Measurements from ENCODE around the gene UTS2. TPM values are rescaled to one million over a fixed set of nuclear protein-coding genes. Genes with fewer than 3 reads are reported as not detected.

Gene UTS2
- total and polyA plus RNA-seq, 4 donors, result 0.28 TPM; not detected in 3

- peaks cover 7 to 69% (median 52%) of the 10 kb centered on the region in 4 donors for H3K36me3 ChIP-seq (ENCODE audit: control insufficient read depth in 4 of 4, insufficient read depth in 3 of 4, low read depth in 1 of 4, low read length in 3 of 4)
These were observed 10.3 kb downstream of the UTS2 start for GRCh38 chr1:7842517-7842916.

GRCh38 chr1:7839526-7839925, 13.3 kb downstream of the UTS2 start:
- 92% methylated on average over 3 of the region's 3 CpGs for WGBS

More at GRCh38 chr1:7842517-7842916, 10.3 kb downstream of the UTS2 start:
- no peaks in the 10 kb centered on the region for H3K27me3 ChIP-seq (ENCODE audit: control insufficient read depth in 4 of 4, insufficient read depth in 4 of 4, low read length in 3 of 4)
- no peak overlapping the region for H3K4me3 ChIP-seq (ENCODE audit: low read depth in 1 of 3, low read length in 3 of 3)
- H3K27ac ChIP-seq (ENCODE audit: low read depth in 1 of 2, low read length in 2 of 2), result no peak overlapping the region
- no peak for DNase-seq (ENCODE audit: low spot score)
- TF ChIP-seq YY1 (IDR thresholded peaks at IDR 0.05), result no peak
- H3K9ac ChIP-seq (ENCODE audit: low read depth in 1 of 2, low read length in 2 of 2), result no peak overlapping the region
- no peaks in the 10 kb centered on the region for H3K9me3 ChIP-seq (ENCODE audit: control insufficient read depth in 4 of 4, low read length in 3 of 4)
- 94% methylated on average over 4 of the region's 4 CpGs for WGBS
- H3K4me1 ChIP-seq (ENCODE audit: control insufficient read depth in 4 of 4, insufficient read depth in 4 of 4, low read length in 3 of 4), result no peaks in the 10 kb centered on the region

GRCh38 chr1:7838714-7839113, 14.2 kb downstream of the UTS2 start:
- Histone ChIP-seq H3K4me1 (ENCODE audit: control insufficient read depth in 4 of 4, insufficient read depth in 4 of 4, low read length in 3 of 4) (no peaks in the 10 kb centered on the region), H3K9me3 (ENCODE audit: control insufficient read depth in 4 of 4, low read length in 3 of 4) (no peaks in the 10 kb centered on the region), H3K36me3 (ENCODE audit: control insufficient read depth in 4 of 4, insufficient read depth in 3 of 4, low read depth in 1 of 4, low read length in 3 of 4) (peaks cover 10 to 86% (median 67%) of the 10 kb centered on the region in 4 donors), H3K4me3 (ENCODE audit: low read depth in 1 of 3, low read length in 3 of 3) (no peak overlapping the region), H3K27ac (ENCODE audit: low read depth in 1 of 2, low read length in 2 of 2) (no peak overlapping the region), H3K27me3 (ENCODE audit: control insufficient read depth in 4 of 4, insufficient read depth in 4 of 4, low read length in 3 of 4) (no peaks in the 10 kb centered on the region), H3K9ac (ENCODE audit: low read depth in 1 of 2, low read length in 2 of 2) (no peak overlapping the region)
- DNase-seq (ENCODE audit: low spot score), result no peak
- 95% methylated on average over 2 of the region's 2 CpGs for WGBS
- TF ChIP-seq YY1 (IDR thresholded peaks at IDR 0.05), result no peak
- TF ChIP-seq, protein P1, sequence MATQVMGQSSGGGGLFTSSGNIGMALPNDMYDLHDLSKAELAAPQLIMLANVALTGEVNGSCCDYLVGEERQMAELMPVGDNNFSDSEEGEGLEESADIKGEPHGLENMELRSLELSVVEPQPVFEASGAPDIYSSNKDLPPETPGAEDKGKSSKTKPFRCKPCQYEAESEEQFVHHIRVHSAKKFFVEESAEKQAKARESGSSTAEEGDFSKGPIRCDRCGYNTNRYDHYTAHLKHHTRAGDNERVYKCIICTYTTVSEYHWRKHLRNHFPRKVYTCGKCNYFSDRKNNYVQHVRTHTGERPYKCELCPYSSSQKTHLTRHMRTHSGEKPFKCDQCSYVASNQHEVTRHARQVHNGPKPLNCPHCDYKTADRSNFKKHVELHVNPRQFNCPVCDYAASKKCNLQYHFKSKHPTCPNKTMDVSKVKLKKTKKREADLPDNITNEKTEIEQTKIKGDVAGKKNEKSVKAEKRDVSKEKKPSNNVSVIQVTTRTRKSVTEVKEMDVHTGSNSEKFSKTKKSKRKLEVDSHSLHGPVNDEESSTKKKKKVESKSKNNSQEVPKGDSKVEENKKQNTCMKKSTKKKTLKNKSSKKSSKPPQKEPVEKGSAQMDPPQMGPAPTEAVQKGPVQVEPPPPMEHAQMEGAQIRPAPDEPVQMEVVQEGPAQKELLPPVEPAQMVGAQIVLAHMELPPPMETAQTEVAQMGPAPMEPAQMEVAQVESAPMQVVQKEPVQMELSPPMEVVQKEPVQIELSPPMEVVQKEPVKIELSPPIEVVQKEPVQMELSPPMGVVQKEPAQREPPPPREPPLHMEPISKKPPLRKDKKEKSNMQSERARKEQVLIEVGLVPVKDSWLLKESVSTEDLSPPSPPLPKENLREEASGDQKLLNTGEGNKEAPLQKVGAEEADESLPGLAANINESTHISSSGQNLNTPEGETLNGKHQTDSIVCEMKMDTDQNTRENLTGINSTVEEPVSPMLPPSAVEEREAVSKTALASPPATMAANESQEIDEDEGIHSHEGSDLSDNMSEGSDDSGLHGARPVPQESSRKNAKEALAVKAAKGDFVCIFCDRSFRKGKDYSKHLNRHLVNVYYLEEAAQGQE (IDR thresholded peaks at IDR 0.05), result no peak
- TF ChIP-seq, protein P2, sequence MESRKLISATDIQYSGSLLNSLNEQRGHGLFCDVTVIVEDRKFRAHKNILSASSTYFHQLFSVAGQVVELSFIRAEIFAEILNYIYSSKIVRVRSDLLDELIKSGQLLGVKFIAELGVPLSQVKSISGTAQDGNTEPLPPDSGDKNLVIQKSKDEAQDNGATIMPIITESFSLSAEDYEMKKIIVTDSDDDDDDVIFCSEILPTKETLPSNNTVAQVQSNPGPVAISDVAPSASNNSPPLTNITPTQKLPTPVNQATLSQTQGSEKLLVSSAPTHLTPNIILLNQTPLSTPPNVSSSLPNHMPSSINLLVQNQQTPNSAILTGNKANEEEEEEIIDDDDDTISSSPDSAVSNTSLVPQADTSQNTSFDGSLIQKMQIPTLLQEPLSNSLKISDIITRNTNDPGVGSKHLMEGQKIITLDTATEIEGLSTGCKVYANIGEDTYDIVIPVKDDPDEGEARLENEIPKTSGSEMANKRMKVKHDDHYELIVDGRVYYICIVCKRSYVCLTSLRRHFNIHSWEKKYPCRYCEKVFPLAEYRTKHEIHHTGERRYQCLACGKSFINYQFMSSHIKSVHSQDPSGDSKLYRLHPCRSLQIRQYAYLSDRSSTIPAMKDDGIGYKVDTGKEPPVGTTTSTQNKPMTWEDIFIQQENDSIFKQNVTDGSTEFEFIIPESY (IDR thresholded peaks at IDR 0.05), result no peak
- no peak for TF ChIP-seq FOXA1 (IDR thresholded peaks at IDR 0.05)
- TF ChIP-seq HNF4A (conservative IDR thresholded peaks at IDR 0.05), result no peak
- TF ChIP-seq JUND (IDR thresholded peaks at IDR 0.05), result no peak
- no peak for TF ChIP-seq CTCF (IDR thresholded peaks at IDR 0.05; ENCODE audit: low read depth, low read length, missing input control)
- no peak for TF ChIP-seq SP1 (IDR thresholded peaks at IDR 0.05)
- no peak for TF ChIP-seq RAD21 (IDR thresholded peaks at IDR 0.05)
- TF ChIP-seq, protein P3, sequence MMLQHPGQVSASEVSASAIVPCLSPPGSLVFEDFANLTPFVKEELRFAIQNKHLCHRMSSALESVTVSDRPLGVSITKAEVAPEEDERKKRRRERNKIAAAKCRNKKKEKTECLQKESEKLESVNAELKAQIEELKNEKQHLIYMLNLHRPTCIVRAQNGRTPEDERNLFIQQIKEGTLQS (IDR thresholded peaks at IDR 0.05), result no peak
- no peak for TF ChIP-seq TAF1 (conservative IDR thresholded peaks at IDR 0.05)
- TF ChIP-seq, protein P4, sequence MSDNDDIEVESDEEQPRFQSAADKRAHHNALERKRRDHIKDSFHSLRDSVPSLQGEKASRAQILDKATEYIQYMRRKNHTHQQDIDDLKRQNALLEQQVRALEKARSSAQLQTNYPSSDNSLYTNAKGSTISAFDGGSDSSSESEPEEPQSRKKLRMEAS (IDR thresholded peaks at IDR 0.05), result no peak

More at GRCh38 chr1:7839526-7839925, 13.3 kb downstream of the UTS2 start:
- no peak overlapping the region for H3K4me3 ChIP-seq (ENCODE audit: low read depth in 1 of 3, low read length in 3 of 3)
- TF ChIP-seq FOXA2 (IDR thresholded peaks at IDR 0.05) (no peak), CTCF (IDR thresholded peaks at IDR 0.05; ENCODE audit: low read depth, low read length, missing input control) (no peak), JUND (IDR thresholded peaks at IDR 0.05) (no peak), RXRA (IDR thresholded peaks at IDR 0.05) (no peak)
- no peaks in the 10 kb centered on the region for H3K27me3 ChIP-seq (ENCODE audit: control insufficient read depth in 4 of 4, insufficient read depth in 4 of 4, low read length in 3 of 4)
- H3K4me1 ChIP-seq (ENCODE audit: control insufficient read depth in 4 of 4, insufficient read depth in 4 of 4, low read length in 3 of 4), result no peaks in the 10 kb centered on the region
- no peak for DNase-seq (ENCODE audit: low spot score)
- peaks cover 10 to 88% (median 69%) of the 10 kb centered on the region in 4 donors for H3K36me3 ChIP-seq (ENCODE audit: control insufficient read depth in 4 of 4, insufficient read depth in 3 of 4, low read depth in 1 of 4, low read length in 3 of 4)
- H3K9ac ChIP-seq (ENCODE audit: low read depth in 1 of 2, low read length in 2 of 2), result no peak overlapping the region
- H3K9me3 ChIP-seq (ENCODE audit: control insufficient read depth in 4 of 4, low read length in 3 of 4), result no peaks in the 10 kb centered on the region
- H3K27ac ChIP-seq (ENCODE audit: low read depth in 1 of 2, low read length in 2 of 2), result no peak overlapping the region

Measured in liver (tissue), 9 donors.